ENCODE data around the gene SLC34A3.

DNA sequence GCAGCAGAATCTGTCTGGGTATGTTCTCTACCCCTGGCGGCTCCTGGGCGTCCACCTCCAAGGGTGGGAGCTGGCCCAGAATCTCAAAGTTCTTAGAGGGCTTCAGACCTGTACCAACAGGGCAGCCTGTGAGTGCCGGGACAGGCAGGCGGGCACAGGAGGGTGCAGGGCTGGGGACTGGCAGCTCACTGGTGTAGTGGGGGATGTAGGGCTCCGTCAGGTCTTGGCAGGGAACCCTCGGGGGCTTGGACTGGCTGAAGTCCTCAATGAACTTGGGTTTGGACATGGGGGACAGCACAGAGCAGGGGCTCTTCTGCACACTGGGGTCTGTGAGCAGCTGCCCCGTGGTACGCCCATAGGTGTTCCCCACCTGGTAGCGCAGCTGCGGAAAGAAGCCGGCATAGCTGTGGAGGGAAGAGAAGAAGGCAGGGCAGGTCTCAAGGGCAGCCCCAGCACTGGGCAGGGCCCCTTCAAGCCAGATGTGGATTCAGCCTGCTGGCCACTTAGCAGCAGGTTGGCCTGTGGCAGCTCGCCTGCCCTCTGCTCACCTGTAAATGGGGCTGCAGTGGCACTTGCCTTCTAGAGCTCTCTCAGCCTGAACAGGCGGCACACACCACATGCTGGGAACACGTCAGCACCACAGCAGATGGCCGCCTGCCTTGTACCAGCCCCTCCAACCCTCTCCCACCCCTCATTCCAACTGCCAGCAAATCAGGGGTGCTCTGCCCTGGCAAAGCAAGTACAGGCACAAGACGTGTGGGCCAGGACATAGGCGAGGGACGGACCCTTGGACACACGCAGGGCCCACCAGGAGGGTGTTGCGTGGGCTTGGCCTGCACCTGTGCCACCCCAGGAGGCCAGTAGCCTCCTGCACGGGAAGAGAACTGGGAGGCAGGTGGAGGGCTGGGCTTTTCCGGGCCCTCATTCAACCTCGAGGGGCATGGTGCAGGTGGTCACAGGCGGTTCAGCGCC lies 15.0 kb downstream of the SLC34A3 start:
- TF ChIP-seq CTCF (conservative IDR thresholded peaks at IDR 0.05 in 1 of 2, IDR thresholded peaks at IDR 0.05 in 1 of 2; ENCODE audit: extremely low read depth in 1 of 2, insufficient read depth in 1 of 2, low read depth in 1 of 2, low read length in 2 of 2) (no peak), EZH2 (IDR thresholded peaks at IDR 0.05; ENCODE audit: borderline replicate concordance, low read length) (no peak)
